ENCODE data around the gene KRTAP10-4.

KRTAP10-4 gene

GRCh38 chr21:44567481-44568171 lies 5.9 kb upstream of the KRTAP10-4 start:
- no peak overlapping the region for H3K27ac ChIP-seq (replicated peaks)
- no peak for DNase-seq (ENCODE audit: low read depth in 1 of 2, low spot score in 1 of 2)

GRCh38 chr21:44568261-44568660 lies 5.3 kb upstream of the KRTAP10-4 start:
- Histone ChIP-seq H3K4me3 (replicated peaks; ENCODE audit: insufficient read depth, low read length) (no peak overlapping the region), H3K27me3 (ENCODE audit: insufficient read depth, poor library complexity, severe bottlenecking) (no peaks in the 10 kb centered on the region), H3K27ac (replicated peaks) (no peak overlapping the region)
- no peak for DNase-seq (ENCODE audit: low read depth in 1 of 2, low spot score in 1 of 2)
- TF ChIP-seq SPI1 (IDR thresholded peaks at IDR 0.05; ENCODE audit: borderline replicate concordance, low read depth) (no peak), CTCF (IDR thresholded peaks at IDR 0.05; ENCODE audit: insufficient read depth, low read length) (no peak), REST (IDR thresholded peaks at IDR 0.05; ENCODE audit: insufficient replicate concordance, low read depth) (no peak), GABPA (IDR thresholded peaks at IDR 0.05; ENCODE audit: low read depth) (no peak), POLR2AphosphoS5 (IDR thresholded peaks at IDR 0.05; ENCODE audit: low read depth) (no peak)

More at GRCh38 chr21:44567481-44568171, 5.9 kb upstream of the KRTAP10-4 start:
- Histone ChIP-seq H3K27me3 (ENCODE audit: insufficient read depth, poor library complexity, severe bottlenecking) (no peaks in the 10 kb centered on the region), H3K4me3 (replicated peaks; ENCODE audit: insufficient read depth, low read length) (no peak overlapping the region)
- TF ChIP-seq POLR2AphosphoS5 (IDR thresholded peaks at IDR 0.05; ENCODE audit: low read depth) (no peak), SPI1 (IDR thresholded peaks at IDR 0.05; ENCODE audit: borderline replicate concordance, low read depth) (no peak), GABPA (IDR thresholded peaks at IDR 0.05; ENCODE audit: low read depth) (no peak), CTCF (IDR thresholded peaks at IDR 0.05; ENCODE audit: insufficient read depth, low read length) (no peak)

- no peak for DNase-seq (ENCODE audit: low read depth in 1 of 2, low spot score in 1 of 2)
Measured at GRCh38 chr21:44568667-44569556, 4.6 kb upstream of the KRTAP10-4 start.

More at GRCh38 chr21:44568667-44569556, 4.6 kb upstream of the KRTAP10-4 start:
- H3K27ac ChIP-seq (replicated peaks) = no peak overlapping the region
- H3K4me3 ChIP-seq (replicated peaks; ENCODE audit: insufficient read depth, low read length) = no peak overlapping the region
- no peaks in the 10 kb centered on the region for H3K27me3 ChIP-seq (ENCODE audit: insufficient read depth, poor library complexity, severe bottlenecking)
- TF ChIP-seq POLR2AphosphoS5 (IDR thresholded peaks at IDR 0.05; ENCODE audit: low read depth) = no peak
- no peak for TF ChIP-seq REST (IDR thresholded peaks at IDR 0.05; ENCODE audit: insufficient replicate concordance, low read depth)
- TF ChIP-seq GABPA (IDR thresholded peaks at IDR 0.05; ENCODE audit: low read depth) = no peak
- no peak for TF ChIP-seq SPI1 (IDR thresholded peaks at IDR 0.05; ENCODE audit: borderline replicate concordance, low read depth)
- no peak for TF ChIP-seq CTCF (IDR thresholded peaks at IDR 0.05; ENCODE audit: insufficient read depth, low read length)
